GDM1 (cell line): ENCODE data around the gene KRTAP2-4.
"Not testable (repeated sequence)": the region's sequence is repeated elsewhere in the genome, so short reads cannot be mapped to it uniquely, and the experiment has no call there.

Experiments
- DNase-seq: peaks from one replicate; lab custom pipeline; 2025; lab: John Stamatoyannopoulos, UW

Gene KRTAP2-4

DNA sequence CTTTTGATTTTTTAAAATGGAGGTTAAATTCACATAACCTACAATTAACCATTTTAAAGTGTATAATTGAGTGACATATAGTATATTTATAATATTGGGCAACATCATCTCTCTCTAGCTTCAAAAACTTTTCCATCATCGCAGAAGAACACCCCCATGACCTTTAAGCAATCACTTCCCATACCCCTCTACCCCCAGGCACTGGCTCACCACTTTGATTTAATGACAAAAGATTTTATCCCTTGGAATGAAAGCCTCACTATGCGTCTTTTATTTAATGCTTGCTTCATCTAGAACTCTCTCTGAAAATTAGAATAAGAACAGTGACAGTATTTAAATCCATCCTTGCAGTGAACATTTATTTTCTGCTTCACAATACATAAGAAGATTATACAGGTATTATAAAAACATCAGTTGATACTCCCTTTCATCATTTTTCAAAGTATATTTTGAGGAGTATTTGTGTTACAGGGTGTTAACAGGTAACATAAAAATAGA is 27.8 kb downstream of the KRTAP2-4 start:
- DNase-seq = no peak

DNA sequence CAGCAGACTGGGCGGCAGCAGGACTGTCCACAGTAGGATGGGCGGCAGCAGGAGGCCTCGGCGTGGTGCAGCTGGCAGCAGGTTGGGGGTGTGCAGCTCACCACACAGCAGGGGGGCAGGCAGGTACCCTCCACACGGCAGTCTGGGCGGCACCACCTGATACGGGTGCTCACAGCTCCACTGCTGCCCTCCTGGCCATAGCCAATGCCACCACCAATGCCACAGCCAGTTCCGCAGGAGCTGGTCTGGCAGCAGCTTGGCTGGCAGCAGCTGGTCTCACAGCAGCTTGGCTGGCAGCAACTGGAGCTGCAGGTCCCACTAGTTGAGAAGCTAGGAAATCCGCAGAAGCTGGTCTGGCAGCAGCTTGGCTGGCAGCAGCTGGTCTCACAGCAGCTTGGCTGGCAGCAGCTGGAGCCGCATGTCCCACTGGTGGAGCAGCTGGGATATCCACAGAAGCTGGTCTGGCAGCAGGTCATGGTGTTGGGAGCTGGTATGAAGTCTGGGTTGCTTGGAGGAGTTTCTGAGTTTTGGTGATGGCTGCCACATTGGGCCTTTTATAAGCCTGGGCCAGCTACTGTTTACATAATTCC is 31.2 kb downstream of the KRTAP2-4 start, which contains the start of gene KRTAP1-3:
KRTAP1-3 (minus strand) TSS at position 529 of the 590 bp plus-strand sequence; CDS start at position 476, 53 bp downstream.
- DNase-seq = not testable (repeated sequence)

DNA sequence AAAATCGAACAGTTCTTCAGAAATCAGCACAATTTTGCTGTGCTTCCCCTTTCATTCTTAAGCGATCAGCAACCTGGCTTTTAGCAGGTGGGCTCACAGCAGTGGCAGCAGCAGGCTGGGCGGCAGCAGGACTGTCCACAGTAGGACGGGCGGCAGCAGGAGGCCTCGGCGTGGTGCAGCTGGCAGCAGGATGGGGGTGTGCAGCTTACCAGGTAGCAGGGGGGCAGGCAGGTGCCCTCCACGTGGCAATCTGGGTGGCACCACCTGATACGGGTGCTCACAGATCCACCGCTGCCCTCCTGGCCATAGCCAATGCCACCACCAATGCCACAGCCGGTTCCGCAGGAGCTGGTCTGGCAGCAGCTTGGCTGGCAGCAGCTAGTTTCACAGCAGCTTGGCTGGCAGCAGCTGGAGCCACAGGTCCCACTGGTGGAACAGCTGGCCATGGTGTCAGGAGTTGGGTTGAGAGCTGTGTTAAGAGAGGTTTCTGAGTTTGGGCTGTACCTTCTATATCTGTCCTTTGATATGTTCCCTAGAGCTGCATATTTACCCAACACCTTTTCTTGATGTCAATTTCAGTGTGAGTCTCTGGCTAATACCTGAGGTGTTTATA is 35.9 kb downstream of the KRTAP2-4 start, which contains the start of gene KRTAP1-4:
KRTAP1-4 (minus strand) TSS at position 563 of the 613 bp plus-strand sequence; CDS start at position 446, 117 bp downstream.
- DNase-seq = no peak

DNA sequence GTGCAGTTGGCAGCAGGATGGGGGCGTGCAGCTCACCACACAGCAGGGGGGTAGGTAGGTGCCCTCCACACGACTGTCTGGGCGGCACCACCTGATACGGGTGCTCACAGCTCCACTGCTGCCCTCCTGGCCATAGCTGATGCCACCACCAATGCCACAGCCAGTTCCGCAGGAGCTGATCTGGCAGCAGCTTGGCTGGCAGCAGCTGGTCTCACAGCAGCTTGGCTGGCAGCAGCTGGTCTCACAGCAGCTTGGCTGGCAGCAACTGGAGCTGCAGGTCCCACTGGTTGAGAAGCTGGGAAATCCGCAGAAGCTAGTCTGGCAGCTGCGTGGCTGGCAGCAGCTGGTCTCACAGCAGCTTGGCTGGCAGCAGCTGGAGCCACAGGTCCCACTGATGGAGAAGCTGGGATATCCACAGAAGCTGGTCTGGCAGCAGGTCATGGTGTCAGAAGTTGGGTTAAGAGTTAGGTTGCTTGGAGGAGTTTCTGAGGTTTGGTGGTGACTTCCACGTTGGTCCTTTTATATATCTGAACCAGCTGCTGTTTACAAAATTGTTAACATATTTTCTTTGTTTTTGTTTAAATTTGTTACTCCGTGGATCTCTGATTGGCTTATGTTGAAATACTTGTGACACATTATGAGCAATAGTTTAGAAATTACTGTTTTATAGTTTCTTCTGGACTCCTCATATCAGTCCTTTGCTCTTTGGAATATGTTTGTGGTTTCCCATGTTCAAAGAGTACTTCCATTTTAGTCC is 38.8 kb downstream of the KRTAP2-4 start, which contains the start of gene KRTAP1-5:
KRTAP1-5 (minus strand) TSS at position 494 of the 757 bp plus-strand sequence; CDS start at position 441, 53 bp downstream.
- no peak for DNase-seq

DNA sequence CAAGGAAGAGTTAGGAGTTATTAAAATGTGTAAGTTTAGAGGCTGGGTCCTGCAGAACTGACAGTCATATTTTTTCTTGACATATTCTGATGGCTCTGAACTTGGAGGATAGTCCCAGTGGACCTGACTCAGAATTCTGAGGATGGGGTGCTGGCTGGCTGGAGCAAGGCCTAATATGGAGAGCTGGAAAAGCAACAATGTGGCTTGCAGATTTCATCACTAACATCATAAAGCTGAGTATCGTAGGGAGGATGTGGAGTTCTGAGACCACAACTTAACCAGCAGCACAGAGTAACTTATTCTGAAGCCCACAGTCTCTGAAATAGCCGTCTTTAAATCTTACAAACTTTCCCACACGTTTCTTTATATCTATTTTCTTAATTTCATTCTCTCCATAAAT is 41.0 kb downstream of the KRTAP2-4 start:
- DNase-seq = no peak

DNA sequence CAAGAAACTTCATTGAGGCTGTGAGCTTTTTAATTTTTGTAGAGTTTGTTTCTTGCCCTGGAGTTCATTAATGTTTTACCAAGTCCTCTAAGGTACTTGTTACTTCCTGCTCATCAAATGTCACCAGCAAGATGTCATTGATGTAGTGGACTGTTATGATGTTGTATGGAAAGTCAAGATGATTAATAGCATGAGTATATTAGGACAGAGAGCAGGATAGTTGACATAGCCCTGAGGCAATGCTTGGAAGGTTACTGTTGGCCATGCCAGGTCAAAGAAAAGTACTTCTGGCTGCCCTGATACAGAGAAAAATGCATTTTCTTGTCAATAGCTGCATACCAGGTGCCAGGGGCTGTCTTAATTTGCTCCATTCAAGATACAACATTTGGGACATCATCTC is 45.3 kb downstream of the KRTAP2-4 start:
- no peak for DNase-seq

DNA sequence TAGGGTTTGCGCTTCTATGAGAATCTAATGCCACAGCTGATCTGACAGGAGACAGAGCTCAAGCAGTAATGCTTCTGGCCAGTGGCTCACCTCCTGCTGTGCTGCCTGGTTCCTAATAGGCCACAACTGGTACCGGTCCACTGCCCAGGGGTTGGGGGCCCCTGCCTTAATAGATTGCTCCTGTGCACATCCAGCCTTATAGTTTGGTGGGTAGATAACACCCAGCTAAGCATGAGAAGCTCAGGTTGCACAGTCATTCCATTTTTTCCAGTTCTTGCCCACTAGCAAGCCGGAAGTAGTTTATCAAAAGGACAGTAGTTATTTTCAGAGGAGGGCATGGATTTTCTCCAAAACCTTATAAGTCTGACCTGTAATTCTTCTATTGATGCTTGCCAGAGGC is 46.3 kb downstream of the KRTAP2-4 start:
- DNase-seq = no peak

DNA sequence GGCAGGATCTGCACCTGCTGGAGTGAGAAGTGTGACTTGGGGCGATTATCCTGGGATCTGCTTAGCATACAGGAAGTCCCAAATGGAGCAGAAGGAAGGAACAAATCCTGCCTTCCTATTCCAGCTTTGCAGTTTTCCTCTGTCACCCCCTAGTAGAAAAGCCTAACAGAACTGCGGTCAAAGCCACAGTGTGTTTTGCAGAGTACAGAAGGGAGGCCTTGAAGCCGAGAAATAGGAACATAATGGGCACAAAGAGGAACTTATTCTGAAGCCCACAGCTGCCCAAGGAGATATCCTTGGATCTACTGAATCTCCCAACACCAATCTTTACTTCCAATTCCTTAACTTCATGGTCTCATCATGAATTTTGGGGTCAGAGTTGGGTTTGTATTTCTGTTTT is 47.1 kb downstream of the KRTAP2-4 start:
- DNase-seq = peak; percentile 36

DNA sequence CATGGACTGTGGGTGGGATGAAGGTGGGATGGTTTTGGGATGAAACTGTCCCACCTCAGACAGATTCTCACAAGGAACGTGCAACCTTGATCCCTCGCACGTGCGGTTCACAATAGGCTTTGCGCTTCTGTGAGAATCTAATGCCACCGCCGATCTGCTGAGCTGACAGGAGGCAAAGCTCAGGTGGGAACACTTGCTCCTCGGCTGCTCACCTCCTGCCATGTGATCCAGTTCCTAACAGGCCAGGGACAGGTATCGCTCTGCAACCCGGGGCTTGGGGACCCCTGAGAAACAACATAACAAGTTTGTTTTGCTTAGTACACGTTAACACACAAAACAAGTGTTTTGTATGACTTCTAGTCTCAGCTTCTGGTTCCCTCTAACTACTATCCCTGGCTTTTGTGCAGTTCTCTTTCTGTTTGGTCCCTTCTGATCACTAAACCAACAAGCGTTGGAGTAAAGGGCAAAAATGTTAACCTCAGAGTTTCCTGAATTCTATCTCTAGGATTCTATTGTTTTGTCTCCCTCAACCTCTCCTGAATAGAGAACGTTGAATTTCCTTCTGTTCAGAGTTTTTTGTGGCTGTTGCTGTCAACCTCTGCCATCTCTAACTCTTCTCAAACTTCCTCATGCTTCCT is 49.0 kb downstream of the KRTAP2-4 start:
- no peak for DNase-seq

DNA sequence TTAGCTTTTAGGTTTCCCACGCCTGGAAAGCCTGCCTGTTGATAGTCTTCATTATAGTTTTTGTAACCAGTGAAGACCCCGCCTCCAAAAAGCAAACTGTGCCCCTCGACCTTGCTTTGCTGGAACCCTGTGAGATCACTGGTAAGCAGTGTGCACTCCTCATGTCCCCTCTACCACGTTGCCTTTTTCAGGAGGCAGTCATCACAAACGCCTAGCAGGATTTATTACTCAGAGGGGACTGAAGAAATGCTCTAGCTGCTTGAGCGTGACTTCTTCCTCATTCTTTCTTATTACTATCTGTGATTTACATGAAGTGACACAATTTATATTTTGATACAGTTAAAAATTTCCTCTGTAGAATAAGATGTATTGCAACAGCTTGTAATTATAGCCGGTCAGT is 50.2 kb downstream of the KRTAP2-4 start:
- DNase-seq = no peak
